Measurements from ENCODE around the gene THBS2.
"Not testable (repeated sequence)": the region's sequence is repeated elsewhere in the genome, so short reads cannot be mapped to it uniquely, and the experiment has no call there.

The THBS2 gene

DNA sequence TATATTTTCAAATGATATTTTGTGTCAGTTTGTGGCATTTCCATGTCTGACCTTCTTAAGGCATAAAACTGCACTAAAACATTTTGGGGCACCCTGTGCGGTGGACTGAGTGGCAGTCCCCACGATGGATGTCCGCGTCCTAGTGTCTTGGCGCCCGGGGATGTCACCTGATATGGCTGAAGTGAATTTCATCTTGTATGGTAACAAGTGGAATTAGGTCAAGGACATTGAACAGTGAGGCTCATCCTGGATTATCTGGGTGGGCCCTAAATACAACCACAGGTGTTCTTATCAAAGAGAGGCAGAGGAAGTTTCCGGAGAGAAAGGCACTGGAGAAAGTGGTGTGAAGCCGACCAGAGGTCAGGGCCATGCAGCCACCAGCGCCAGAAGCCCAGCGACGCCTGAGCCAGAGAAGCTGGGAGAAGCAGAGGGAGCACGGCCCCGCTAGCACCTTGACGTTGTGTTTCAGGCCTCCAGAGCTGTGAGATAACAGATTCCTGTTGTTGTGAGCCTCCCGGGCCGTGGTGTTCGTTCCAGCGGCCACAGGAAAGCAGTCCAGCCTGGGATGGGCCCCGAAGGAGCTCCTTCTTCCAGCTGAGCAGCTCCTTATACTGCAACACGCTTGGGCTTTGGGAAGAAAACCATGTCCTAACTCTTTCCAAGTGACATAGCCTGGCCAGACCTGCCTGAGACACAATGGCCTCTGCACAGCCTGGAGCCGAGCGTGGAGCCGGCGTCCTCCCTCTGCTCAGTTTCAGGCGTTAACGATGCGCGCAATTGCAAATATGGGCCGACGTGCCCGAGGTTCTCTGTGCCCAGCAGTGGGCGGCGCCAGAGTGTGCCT, 22.5 kb downstream of the THBS2 start:
- DNase-seq (ENCODE audit: low spot score) = no peak

DNA sequence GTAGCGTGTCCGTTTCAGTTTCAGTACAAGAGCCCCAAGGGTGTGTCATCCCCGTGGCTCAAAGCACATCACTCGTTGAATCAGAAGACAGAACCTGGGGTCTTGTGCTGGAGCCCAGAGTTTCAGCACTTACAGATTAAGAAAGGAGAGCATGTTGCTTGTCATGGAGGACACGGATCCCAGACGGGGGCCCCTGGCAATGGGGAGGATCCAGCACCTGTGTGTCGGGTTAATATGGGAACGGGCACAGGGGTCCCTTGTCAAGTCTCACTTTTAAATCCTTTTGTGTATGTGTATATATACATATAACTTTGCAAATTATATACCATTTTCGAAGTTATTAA, 23.4 kb downstream of the THBS2 start:
- DNase-seq (ENCODE audit: low spot score) = no peak

GRCh38 chr6:169229615-169230321, 23.9 kb downstream of the THBS2 start:
- DNase-seq (ENCODE audit: low spot score) = no peak

DNA sequence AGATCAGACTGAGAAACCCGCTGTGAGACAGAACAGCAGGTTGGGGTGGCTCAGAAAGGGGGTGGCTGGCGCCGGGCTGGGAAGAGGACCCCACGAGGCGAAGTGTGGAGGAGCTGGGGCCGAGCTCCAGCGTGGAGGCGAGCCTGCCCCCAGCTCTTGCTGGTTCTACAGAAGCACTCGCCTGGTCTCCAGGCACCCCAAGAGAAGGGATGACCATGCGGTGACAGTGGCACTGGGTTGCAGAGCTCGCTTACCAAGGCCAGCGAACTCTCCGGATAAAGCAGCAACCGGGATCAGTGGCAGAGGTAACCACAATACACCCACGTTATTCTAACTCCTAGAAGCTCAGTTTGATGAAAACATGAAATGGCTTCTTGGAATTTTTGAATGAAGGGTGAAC, 26.5 kb downstream of the THBS2 start:
- DNase-seq (ENCODE audit: low spot score) = no peak

GRCh38 chr6:169225887-169226286, 27.8 kb downstream of the THBS2 start:
- no peak for DNase-seq (ENCODE audit: low spot score)

- DNase-seq (ENCODE audit: low spot score) = no peak
Measured at GRCh38 chr6:169225131-169225576, 28.5 kb downstream of the THBS2 start.

DNA sequence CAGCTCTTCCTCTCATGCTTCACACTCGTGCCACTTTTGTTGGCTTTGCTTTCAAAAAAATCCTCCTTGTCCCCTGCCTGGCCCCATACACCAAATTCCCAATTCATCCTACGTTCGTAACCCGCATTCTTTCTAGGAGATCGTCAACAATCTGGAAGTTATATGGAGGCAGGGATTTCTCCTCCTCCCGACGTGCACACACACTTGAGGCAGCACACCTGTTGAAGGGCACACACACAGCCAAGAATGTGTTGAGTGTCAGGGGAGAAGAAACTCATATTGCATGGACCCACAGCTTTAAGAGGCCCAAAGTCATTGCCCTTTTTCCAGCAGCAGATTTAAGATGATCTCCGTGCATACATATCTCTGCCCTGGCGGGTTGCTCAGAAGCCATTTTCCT, 28.9 kb downstream of the THBS2 start:
- no peak for DNase-seq (ENCODE audit: low spot score)

DNA sequence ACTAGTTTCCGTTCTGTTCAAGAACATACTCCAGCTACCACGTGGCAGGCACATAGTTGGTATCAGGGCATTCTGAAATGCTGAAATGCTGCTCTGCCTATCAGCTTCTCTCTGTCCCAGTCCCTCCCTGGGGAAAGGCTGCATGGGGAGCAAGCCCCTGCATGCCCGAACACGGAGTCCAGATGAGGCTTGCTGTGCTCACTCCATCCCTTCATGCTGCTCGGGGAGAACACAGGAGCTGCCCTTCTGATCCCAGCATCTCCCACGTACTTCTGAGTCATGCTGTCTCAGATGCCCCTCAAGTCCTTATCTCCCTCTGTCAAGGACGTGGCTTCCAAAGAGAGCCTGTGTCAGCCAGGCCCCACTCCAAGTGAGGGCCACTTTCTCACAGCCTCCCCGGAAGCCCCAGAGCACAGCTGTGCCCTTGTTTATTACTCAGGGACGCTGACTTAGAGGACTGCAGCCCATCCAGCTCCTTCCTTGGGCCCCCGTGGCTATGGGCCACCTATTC, 29.4 kb downstream of the THBS2 start:
- no peak for DNase-seq (ENCODE audit: low spot score)

DNA sequence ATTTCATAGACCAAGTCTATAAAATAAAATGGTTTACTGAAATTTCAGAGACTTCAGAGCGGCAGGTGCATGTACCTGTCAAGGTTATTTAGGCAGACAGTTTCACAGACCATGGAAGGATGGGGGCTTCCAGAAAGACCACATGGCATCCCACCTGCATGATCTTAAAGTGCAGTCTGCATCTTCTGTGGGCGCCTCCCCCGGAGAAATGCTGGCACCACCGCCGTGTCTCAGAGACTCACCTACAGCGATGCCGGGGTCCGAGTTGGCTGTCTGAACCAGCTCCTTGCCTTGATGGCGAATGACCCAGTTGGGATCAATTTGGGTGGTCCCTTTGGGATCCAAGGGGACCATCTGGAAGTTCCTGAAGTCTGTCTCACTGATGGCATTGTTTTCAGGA, 30.6 kb downstream of the THBS2 start:
- no peak for DNase-seq (ENCODE audit: low spot score)

- DNase-seq (ENCODE audit: low spot score) = no peak
Measured at GRCh38 chr6:169222126-169222525, 31.5 kb downstream of the THBS2 start.

- DNase-seq (ENCODE audit: low spot score) = no peak
Measured at GRCh38 chr6:169221264-169221663, 32.4 kb downstream of the THBS2 start.

- DNase-seq (ENCODE audit: low spot score) = no peak
Measured at GRCh38 chr6:169220068-169220964, 33.3 kb downstream of the THBS2 start.

GRCh38 chr6:169217972-169218371, 35.7 kb downstream of the THBS2 start:
- DNase-seq (ENCODE audit: low spot score) = no peak

DNA sequence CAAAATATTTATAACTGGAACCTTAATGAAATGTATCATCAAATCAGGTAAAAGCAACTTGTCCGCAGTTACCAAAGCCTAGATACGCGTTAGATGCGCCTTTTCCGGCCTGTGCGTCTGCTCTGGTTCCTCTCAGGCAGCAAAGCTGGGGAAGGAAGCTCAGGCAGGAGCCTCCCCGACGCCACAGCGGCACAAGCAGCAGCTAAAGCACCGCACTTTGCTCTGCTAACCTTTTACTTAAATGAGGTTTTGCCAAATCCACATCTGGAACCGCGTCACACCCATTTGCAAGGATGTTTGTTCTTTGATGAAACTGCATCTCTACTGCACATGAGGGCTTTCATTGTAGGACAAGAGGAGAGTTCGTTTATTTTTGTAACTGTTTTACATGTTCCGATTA, 36.8 kb downstream of the THBS2 start:
- DNase-seq (ENCODE audit: low spot score) = no peak

GRCh38 chr6:169215201-169215681, 38.4 kb downstream of the THBS2 start:
- no peak for DNase-seq (ENCODE audit: low spot score)

DNA sequence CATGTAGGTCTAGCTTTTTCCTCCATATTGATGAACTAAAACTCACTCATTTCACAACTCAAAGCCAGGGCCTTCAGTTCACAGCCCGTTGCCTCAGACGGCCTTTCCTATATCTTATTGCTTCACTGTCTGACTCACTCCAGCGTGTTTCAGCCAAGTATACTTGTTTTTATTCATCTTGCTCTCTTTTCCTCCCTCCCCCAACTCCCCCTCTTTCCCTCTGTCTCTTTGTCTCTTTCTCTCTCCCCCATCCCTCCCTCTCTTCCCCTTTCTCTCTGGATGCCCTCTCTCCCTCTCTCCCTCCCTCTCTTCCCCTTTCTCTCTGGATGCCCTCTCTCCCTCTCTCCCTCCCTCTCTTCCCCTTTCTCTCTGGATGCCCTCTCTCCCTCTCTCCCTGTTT, 38.9 kb downstream of the THBS2 start:
- not testable (repeated sequence) for DNase-seq (ENCODE audit: low spot score)

- DNase-seq (ENCODE audit: low spot score) = no peak
Measured at GRCh38 chr6:169213814-169214520, 39.7 kb downstream of the THBS2 start.

DNA sequence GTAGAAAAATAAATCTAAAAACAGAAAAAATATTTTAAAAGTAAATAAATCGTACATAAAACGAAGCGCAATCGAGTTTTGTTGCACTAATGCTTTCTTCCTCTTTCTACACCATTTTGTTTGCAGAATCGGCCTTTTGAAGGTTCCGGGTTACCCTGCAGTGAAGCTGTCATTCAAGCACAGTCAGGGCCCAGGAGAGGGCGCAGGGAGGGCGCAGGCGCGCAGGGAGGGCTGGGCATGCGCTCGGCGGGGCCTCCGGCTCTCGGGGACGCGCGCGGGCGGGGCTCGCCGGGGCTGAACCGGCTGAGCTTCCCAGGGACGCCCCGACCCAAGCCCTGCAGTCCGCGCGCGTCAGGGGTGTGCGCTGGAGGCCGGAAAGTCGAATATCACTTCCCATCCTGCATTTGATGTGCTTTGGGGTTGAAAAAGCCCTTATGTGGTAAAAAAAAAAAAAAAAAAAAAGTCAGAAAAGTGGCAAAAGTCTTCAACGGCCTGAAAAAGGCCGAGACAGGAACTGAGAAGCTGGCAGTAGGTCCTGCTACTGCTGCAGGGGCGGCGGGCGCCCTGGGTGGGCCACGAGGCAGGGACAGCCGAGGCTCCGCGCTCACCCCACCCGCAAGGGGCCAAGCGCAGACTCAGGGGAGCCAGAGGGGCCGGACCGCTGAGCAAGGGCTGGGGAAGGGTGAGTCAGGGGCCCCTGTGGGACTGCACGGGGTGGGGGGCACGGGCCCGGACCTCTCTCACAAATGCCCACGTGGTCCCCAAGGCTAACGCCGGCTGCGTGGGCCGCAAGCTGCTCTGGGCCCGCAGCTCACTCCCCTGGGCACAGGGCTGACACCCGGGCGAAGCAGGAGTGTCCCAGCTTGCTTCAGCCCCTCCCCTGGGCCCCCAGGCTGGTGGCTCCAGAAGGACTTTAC, 40.5 kb downstream of the THBS2 start:
- peak; percentile 91 for DNase-seq (ENCODE audit: low spot score)

- DNase-seq (ENCODE audit: low spot score) = no peak
Measured at GRCh38 chr6:169212436-169212835, 41.2 kb downstream of the THBS2 start.

DNA sequence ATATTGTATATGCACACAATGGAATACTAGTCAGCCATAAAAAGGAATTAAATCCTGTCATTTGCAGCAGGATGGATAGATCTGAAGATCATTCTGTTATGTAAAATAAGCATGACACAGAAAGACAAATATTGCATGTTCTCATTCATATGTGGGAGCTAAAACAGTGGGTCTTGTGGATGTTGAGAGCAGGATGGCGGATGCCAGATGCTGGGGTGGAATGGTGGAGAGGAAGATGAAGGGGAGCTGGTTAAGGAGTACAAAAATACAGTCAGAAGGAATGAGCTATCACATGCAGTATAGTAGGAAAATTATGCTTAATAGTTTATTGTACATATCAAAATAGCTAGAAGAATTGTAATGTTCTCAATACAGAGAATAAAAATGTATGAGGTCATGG, 41.8 kb downstream of the THBS2 start:
- no peak for DNase-seq (ENCODE audit: low spot score)
